NCI-H1105 (cell line): ENCODE measurements around the gene STK38L.

ENCODE experiments used
- DNase-seq: peaks from one replicate; lab custom pipeline; 2025; lab: John Stamatoyannopoulos, UW

STK38L gene

GRCh38 chr12:27243804-27244688 is at the start of gene STK38L:
TSS of gene STK38L (plus strand) at chr12:27244286. CDS start at chr12:27297721, 53,435 bp downstream.
- peak; percentile 95 for DNase-seq

- DNase-seq = no peak
Measured at GRCh38 chr12:27194644-27195043, 49.4 kb upstream of the STK38L start.

GRCh38 chr12:27198036-27198435 is 46.0 kb upstream of the STK38L start:
- DNase-seq = no peak

- DNase-seq = no peak
Measured at GRCh38 chr12:27199638-27200300, 44.3 kb upstream of the STK38L start.

GRCh38 chr12:27201169-27201568 is 42.9 kb upstream of the STK38L start:
- DNase-seq = no peak

GRCh38 chr12:27206801-27207502 is 37.1 kb upstream of the STK38L start:
- no peak for DNase-seq

GRCh38 chr12:27207615-27208413 is 36.3 kb upstream of the STK38L start:
- DNase-seq = no peak

GRCh38 chr12:27208414-27208750 is 35.7 kb upstream of the STK38L start:
- DNase-seq = no peak

GRCh38 chr12:27209257-27209910 is 34.7 kb upstream of the STK38L start:
- no peak for DNase-seq

- no peak for DNase-seq
Measured at GRCh38 chr12:27210187-27210586, 33.9 kb upstream of the STK38L start.

- DNase-seq = no peak
Measured at GRCh38 chr12:27212861-27213260, 31.2 kb upstream of the STK38L start.

GRCh38 chr12:27213304-27213703 is 30.8 kb upstream of the STK38L start:
- DNase-seq = no peak

GRCh38 chr12:27213830-27214787 is 30.0 kb upstream of the STK38L start:
- no peak for DNase-seq

- no peak for DNase-seq
Measured at GRCh38 chr12:27217590-27217989, 26.5 kb upstream of the STK38L start.

- DNase-seq = no peak
Measured at GRCh38 chr12:27219693-27220054, 24.4 kb upstream of the STK38L start.

GRCh38 chr12:27220055-27220987 is 23.8 kb upstream of the STK38L start:
- no peak for DNase-seq

- no peak for DNase-seq
Measured at GRCh38 chr12:27220988-27221345, 23.1 kb upstream of the STK38L start.

GRCh38 chr12:27221625-27222387 is 22.3 kb upstream of the STK38L start:
- no peak for DNase-seq
